HG02981 (cell line): ENCODE data around the gene FAM53C.
"Not testable (repeated sequence)": the region's sequence is repeated elsewhere in the genome, so short reads cannot be mapped to it uniquely, and the experiment has no call there.

Source experiments
- ATAC-seq: cut with Tn5 transposase; IDR thresholded peaks from one replicate; pipeline ENCODE4 v1.9.1; 2021; ENCODE audit warnings: mild to moderate bottlenecking, moderate library complexity; ENCODE audit not compliant: unreplicated experiment

The FAM53C gene

DNA sequence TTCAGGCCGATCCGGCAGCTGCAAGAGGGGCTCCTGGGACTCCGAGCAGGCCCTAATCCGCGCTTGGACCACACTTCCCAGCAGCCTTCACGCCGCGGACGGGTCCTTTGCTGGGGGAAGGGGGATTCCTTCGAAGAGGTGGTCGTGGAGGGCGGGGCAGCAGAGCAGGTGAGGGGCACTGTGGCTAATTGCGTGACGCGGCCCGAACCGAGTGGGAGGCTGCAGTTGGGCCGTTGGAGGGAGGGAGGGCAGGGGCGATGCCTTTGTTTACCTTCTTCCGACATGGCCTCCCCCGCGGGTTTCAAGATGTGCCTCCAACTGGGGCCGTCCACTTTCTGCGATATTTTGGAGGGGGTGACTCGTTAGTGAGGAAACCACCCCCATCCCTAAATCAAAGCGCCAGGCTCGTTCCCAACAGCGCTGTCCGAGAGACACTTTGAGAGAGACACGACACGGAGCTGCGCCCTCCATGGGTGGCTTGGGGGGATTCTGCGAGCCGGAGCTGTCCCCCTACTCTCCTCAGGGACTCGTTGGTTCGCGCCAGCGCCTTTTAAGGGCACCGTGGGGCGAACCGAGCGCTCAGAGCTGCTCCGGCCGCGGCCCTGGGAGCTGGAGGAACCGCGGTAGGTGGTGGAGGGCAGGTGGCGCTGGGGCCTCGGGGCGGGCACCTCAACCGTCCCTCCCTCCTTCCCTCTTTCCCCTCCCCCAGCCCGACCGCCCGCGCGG, at the start of gene FAM53C:
TSS of gene FAM53C (plus strand) at position 582 of the 726 bp plus-strand sequence. CDS start 3,070 bp downstream, outside the sequence.
- peak; percentile 80 for ATAC-seq

DNA sequence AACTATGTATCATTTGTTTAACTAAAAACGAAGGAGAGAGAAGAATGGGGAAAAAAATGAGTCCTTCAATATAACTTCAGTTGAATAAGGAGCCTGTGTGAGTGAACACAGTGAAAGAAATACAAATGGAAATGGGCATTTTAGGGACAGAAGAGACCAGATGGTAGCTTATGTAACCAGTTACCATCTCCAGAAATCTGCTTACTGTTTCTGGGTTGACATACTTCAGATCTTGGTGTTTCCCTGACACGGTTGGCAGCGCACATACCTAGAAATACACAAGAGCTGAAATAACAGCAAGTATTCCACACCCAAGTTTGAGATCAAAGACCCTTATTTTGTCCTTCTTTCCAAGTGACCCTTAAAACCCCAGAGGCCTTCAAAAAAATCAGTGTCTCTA, 48.8 kb upstream of the FAM53C start:
- no peak for ATAC-seq

DNA sequence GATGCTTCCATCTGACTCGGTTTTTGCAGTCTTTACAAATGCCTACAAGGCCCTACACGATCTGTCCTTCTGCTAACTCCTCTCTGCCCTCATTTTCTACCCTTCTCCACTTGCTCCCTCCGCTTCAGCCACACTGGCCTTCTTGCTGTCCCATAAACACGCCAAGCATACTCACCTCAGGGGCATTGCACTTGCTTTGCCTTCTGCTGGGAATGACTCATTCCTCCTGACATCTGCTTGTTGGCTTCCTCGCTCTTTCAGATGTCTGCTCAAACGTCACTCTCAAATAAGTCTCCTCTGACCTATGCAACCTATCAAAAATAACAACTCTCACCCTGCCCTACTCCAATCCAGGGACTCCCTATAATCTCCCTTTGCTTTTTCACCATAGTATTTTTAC, 34.7 kb upstream of the FAM53C start:
- no peak for ATAC-seq

DNA sequence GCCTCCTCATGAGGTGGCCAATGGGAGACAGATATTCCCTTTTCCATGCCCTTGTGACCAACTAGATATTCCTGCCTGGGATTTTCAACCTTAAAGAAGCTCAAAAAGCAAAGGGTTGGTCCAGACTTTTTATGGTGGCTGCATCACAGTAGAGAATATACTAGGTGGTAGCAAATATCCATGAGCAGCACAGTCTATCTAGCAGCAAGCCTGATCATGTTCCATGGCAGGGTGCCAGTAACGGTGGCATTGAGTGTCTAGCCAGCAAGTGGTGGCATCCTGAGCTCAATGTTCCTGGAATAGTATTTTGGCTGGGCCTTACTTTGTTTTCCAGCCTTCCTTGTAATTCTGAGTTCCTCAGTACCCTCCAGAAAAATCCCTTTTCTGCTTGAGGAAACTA, 32.3 kb upstream of the FAM53C start:
- ATAC-seq, result no peak

DNA sequence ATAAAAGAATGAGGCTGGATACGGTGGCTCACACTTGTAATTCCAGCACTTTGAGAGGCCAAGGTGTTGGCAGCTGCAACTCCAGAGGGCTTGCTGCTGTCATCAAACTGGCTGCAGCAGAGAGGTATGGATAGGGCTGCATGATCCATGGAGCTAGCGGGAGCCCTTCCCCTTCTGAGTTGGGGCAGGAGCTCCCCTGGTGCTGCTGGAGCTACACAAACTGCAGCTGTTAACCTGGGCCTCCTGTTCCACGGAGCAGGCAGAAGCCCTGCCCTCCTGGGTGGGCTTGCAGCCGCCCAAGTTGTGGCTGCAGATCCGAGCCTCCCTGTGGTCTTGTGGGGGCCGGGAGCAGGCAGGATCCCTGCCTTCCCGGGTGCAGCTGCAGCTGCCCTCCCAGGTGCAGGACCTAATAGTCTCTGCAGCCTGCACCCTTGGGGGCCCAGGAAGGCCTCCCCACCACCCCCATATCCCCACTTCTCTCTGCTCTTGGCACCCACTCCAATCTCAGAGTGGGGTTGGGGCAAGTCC, 22.3 kb upstream of the FAM53C start:
- ATAC-seq, result no peak

DNA sequence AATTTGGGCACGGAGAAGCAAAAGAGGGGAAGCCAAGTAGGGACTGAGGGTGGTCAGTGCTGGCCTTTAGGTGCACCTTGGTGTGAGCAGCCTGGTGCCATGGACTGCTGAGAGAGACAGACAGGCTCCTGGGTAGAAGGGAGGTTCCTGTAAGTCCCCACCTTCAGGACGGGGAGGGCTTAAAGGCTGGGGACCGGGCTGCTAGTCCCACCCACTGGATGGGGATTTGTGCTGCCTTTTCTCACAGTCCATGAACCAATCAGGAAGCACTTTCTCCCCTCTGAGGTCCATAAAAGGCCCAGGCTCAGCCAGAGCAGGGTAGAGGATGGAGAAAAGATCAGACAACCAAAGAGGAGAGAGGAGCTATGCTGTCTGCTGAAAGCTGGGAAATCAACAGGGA, 21.7 kb upstream of the FAM53C start:
- no peak for ATAC-seq

DNA sequence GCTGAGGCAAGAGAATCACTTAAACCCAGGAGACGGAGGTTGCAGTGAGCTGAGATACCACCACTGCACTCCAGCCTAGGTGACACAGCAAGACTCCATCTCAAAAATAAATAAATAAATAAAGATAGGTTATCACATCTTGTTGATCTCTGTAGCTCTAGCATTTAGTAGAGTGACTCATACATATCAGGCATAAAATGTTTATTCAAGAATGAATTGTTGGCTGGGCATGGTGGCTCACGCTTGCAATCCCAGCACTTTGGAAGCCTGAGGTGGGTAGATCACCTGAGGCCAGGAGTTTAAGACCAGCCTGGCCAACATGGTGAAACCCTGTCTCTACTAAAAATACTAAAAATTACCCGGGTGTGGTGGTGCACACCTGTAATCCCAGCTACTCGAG, 19.9 kb upstream of the FAM53C start:
- ATAC-seq, result not testable (repeated sequence)

DNA sequence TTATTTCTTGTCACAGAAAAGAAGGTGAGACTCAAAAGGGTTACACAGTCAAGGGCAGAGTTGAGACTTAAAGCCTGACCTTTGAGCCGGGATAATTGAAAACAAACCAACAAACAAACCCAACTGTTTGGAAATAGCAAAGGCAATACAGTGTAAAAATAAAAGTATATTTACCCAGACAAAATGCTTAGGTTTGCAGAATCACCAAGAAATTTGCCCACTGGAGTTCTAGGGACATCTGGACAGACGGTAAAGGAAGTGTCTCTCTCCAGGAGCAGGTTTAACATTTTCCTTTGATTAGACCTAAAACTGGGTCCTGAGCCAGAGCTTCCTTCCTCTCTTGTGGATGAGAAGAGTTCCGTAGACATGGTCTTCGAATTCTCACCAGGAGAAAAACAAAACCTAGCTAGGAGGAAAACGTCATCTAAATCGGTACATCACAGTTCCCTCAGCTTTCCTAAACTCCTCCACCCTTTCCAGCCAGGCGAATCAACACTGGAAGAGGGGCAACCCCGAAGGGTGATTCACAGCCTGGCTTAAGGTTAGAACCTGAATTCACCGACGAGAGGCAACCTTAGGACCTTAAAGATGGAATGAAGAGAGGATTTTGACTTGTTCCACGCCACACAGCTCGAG, 7.1 kb upstream of the FAM53C start:
- ATAC-seq, result no peak

DNA sequence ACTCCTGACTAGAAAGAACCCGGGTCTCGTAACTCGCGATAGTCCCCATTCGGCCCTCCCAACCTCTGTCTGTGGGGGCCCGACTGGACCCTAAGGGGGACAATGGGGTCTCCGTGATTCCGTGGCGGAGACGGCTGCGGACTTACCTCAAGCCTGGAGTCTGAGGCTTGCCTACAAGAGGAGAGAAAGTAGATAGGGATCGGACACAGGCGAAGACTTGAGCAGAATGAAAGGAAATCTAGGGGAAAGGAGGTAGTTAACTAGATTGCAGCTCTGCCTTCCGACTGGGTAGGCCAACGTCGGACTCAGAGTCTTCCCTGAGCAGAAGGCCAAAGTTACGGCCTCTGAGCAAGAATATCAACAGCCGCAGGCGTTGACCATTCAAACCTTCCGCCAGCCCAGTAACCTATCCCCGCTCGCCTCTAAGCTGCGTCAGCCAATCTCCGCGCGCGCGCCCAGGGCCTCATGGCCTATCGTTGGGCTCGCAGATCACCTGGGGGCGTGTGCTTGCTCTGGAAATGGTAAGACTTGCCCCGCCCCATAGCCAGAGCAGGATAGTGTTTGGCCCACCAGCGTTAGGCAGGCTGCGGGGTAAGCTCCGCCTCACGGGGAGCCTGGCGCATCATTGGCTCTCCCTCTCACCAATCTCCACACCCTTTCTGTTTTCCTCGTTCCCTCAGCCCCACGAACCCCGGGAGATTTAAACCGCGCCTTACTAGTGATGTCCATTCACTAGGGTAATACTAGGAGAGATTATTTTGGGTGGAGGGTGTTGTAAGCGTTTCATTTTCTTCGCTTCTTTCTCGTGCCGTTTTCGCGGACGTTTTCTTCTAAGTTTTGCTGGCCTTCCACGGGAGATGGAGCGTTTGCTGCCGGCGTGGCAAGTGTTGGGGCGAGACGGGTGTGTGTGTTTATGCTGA, 6.4 kb upstream of the FAM53C start, which contains the start of gene CDC25C:
TSS of gene CDC25C (minus strand) at position 356 of the 920 bp plus-strand sequence. CDS start 624 bp downstream, outside the sequence.
- ATAC-seq, result peak; percentile 100

DNA sequence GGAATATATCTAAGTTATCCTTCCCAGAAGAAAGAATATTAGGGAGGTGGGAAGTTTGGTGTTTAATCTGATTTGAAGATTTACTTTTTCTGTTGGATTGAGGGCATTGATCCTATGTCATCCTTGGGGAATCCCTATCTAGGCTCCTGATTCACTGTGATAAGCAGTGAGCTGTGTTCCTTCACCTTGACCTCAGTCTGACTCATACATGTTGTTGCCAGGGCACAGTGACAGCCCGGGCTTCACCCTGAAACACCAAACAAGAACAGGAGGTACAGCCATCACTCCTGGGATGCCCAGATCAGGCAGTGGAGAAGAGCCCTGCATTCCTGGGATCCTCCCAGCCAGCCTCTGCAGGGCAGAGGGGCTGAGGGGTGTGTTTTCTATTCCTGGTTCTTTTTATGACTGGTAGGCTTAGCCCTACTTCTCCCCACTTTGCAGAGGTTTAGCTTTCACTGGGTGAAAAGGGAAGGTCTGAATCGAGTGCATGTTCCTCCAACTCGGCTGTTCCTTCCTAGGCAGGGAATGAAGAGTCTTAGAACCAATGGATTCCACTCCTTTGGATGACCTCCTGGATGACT, 3.1 kb upstream of the FAM53C start:
- no peak for ATAC-seq

DNA sequence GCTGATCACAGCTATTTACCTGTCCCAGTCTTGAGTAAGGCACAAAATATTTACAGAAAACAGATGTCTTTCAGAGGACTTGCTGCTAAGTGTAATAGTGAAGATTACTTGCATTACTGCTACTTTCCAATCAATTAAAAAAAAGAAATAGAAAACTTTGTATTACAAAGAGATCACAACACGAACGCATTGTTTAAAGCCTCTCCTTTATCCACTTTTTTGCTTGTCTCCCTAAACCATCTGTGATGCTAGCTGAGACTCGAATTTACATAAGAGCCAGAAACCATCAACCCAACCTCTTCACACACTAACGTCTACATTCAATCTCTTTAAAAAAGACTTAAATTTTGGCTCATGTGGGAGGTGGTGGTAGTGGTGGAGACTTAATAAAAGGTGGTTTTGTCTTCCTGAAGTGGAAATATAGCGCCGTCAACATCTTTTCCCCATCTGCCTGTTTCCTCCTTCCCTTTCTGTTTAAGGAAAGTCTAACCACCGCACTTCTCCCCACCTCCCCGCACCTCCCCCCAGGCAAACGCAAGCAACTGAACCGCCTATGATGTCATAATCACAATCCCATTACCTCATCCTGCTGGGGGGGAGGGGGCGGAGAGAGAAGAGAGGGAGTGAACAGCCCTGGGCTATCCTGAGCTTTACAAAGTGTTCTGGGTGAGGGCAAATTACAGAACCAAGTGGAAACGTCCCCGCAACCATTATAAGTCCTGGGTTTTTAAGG, 948 bp upstream of the FAM53C start:
- peak; percentile 19 for ATAC-seq

DNA sequence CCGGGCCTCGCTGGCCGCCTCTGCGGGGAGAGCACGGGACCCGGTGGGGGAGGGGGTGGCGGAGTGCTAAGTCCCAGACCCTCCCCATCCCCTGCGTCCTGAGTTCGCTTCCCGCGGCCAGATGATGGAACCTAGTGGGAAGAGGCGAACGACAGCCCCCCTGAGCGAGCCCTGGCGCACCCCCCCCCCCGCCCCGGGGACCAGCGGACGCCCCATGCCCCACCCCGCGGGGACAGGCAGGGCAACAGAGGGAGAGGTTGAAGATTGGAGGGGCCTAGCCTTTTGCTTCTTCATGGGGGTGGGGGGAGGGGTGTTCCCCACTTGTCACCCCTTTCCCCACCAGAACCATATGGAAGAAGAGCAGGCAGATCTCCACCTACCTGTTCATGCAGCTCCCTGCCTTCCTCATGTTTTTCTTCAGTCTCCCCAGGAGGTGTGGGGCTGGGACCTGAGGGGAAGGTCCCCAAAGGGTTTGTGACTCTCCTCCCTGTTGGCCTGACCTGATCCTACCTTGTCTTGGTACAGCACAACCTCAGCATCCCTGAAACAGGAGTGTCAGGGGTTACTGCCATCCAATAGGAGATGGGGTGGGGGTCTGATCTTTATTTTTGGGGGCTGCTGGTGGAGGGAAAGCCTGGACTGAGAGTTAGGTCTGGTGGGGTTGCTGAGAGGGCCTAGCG, 485 bp downstream of the FAM53C start:
- ATAC-seq, result no peak

DNA sequence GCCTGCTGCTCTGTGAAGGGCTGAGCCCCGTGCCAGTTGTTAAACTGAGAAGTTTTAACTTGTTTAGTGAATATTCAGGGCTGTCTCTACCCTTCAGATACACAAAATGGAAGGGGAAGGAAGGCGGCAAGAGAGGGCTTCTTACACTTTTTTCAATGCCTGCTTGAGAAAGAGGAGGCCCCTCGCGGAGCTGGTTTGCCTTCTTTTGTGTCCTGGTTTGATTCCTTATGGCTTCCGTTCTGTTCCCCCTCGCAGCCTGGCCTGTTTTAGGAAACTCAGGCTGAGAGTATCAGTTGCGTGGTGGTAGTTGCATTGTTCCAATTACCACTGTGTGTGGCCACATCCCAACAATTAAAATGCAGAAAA, 1.0 kb downstream of the FAM53C start:
- no peak for ATAC-seq

DNA sequence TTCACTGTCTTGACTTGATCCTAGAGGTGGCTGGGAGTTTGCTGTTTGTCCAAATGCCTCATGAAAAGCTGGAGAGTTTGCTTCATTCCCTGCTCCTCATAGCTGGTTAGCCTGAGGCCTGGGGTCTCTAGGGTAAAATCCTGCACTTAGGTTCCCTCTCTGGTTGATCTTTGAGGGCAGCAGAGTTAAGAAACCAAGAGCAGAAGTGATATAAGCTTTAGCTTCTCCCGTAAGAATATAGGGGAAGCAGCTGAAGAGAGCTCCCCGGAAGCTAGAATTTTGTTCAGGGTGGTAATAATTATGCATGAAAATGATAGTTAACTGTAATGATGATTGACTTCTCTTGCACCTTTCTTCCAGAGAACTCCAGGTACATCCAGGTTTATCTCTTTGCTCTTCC, 1.4 kb downstream of the FAM53C start:
- no peak for ATAC-seq

DNA sequence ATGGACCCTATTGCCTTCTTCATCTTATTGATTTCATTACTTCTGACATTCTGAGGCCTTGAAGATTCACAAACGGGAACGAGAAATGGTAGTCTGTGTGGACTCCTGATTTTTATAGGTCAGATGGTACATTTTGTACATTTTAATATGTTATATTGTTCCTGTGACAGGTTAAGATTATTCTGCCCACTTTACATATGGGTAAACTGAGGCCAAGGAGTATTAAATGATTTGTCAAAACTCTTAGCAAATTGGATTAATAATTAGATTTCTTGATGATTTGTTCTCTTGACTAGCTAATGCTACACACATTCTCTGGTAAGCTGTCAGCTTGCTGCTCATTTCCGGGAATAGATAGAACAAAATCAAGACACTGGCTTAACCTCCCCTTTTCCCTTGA, 1.9 kb downstream of the FAM53C start:
- no peak for ATAC-seq

DNA sequence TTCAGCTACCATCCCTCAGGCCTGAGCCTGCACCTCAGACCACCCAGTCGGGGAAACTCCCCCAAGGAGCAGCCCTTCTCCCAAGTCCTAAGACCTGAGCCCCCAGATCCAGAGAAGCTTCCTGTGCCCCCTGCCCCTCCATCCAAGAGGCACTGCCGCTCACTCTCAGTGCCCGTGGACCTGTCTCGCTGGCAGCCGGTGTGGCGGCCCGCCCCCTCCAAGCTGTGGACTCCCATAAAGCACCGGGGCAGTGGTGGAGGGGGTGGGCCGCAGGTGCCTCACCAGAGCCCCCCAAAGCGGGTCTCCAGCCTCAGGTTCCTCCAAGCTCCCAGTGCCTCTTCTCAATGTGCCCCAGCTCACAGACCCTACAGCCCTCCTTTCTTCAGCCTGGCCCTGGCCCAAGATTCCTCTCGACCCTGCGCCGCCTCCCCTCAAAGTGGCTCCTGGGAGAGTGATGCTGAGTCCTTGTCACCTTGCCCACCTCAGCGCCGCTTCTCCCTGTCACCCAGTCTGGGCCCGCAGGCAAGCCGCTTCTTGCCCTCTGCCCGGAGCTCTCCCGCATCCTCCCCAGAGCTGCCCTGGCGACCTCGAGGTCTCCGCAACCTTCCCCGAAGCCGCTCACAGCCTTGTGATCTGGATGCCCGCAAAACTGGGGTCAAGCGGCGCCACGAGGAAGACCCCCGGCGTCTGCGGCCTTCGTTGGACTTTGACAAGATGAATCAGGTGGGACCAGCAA, 7.0 kb downstream of the FAM53C start:
- ATAC-seq, result no peak

DNA sequence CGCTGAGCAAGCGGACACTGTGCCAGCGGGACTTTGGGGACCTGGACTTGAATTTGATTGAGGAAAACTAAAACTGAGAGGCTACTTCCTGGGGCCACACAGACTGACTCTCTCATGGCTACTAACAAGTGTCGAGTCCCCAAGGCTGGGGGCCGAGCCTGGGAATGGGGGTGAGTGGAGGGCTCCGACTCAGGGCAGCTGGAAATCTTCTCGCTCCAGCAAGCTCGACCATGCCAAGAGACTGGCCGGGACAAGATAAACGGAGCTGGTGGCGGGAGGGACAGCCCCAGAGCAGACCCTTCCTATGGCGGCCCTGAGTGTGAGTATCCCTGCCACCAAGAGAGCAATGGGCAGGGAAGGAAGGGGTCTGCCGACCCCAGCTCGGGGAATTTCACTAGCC, 8.8 kb downstream of the FAM53C start:
- ATAC-seq, result no peak

DNA sequence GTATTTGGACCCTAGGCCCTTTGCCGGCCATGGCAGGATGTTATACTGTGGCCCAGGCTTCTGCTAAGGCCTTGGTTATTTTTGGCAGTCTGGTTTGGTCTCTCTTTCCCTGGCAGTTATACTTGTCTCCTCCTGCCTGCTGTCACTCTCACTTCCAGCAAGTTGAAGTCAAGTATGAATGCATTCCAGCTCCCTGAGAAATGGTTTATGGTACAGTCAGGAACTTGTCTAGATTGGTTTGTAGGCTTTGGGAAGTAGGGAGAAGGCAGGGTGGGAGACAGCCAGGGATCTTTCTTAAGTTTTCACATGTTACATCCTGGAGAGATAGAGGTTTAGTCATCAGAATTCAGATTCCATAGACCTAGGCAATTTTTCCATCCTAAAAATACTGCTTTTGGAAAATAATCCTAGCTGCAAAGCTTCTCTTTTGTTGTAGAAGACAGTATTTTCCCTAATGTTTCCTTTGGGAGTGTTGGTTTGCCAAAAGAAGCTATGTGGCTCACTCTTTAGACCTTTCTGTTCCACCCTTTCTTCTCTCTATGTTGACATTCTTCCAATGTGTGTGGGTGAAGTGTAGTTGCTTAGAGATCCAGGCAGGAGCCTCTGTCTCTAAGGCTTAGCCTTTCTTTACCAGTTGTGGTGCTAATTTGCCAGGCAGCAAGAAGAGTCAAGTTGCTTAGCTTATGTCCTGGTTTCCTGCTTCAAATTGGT, 11.9 kb downstream of the FAM53C start:
- ATAC-seq, result no peak

DNA sequence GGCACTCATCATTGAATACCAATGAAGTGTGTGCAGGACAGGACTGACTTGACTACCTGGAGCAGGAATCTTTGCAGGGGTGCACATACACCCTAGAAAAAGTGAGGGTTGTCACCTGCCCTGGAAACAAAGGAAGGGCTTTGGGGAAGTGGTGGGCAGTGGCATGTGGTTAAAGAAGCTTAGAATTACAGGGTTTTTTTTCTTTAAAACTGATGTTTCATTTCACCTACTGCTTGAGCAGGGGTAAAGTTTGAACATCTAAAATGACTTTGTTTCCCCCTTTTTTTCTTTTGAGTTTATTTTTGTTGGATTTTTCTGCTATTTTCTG, 12.5 kb downstream of the FAM53C start:
- no peak for ATAC-seq
